B cell (primary cell): ENCODE data around the gene ING5. TPM values are rescaled to one million over a fixed set of nuclear protein-coding genes. Genes with fewer than 3 reads are reported as not detected.

Experiments used
- ATAC-seq: fragments of 200-7000 bp; cut with Tn5 transposase; one replicate; pipeline ENCODE4 v1.10.0; 2021; ENCODE audit warnings: low read depth, mild to moderate bottlenecking, moderate number of reproducible peaks, moderate library complexity
- CTCF ChIA-PET: fragments of 350-600 bp; sonication (Branson Sonifier 250); formaldehyde crosslinking; loops from one replicate; lab custom pipeline; 2021; ENCODE audit warnings: antibody characterized with exemption, inconsistent platforms; lab: Charles Lee
- POLR2A ChIA-PET: fragments of 350-600 bp; sonication (Branson Sonifier 250); formaldehyde crosslinking; loops from one replicate; lab custom pipeline; 2021; ENCODE audit warnings: antibody characterized with exemption; lab: Charles Lee
- DNase-seq: peaks from one replicate; pipeline ENCODE4 v3.0.0; 2013
- H2AFZ ChIP-seq: 2 replicates; pipeline ENCODE4 v1.6.1; 2012; ENCODE audit warnings: mild to moderate bottlenecking, low read depth, low read length; ENCODE audit not compliant: insufficient read depth, poor library complexity, severe bottlenecking
- H3K27ac ChIP-seq, 2 donors: 1 replicate in 1 of 2; 2 replicates in 1 of 2; pipeline ENCODE4 v1.5.1; 2012 to 2013; ENCODE audit warnings: low read length in 2 of 2, mild to moderate bottlenecking in 2 of 2, moderate library complexity in 1 of 2
- H3K27me3 ChIP-seq, 4 experiments: fragments of 200-600 bp in 1 of 4; sonication (generic) in 1 of 4; replicated peaks in 1 of 4; 1 replicate in 2 of 4; 2 replicates in 2 of 4; pipeline versions ENCODE4 v1.6.1 to v1.7.0; 2013 to 2016; ENCODE audit warnings: low read length in 3 of 4, mild to moderate bottlenecking in 2 of 4, mixed read lengths in 1 of 4, moderate library complexity in 1 of 4; ENCODE audit not compliant: insufficient read depth in 4 of 4, control insufficient read depth in 3 of 4; ENCODE audit errors: control extremely low read depth in 1 of 4
- H3K36me3 ChIP-seq, 2 experiments: replicated peaks in 1 of 2; 1 replicate in 1 of 2; 2 replicates in 1 of 2; pipeline versions ENCODE4 v1.6.1 to v1.7.1; 2013; ENCODE audit warnings: low read length in 1 of 2; ENCODE audit not compliant: insufficient read depth in 2 of 2, control insufficient read depth in 1 of 2; ENCODE audit errors: control extremely low read depth in 1 of 2, extremely low read depth in 1 of 2
- H3K4me1 ChIP-seq, 2 donors: fragments of 200-600 bp in 1 of 2; sonication (generic) in 1 of 2; 1 replicate in 1 of 2; 2 replicates in 1 of 2; pipeline versions ENCODE4 v1.5.1 to v1.6.1; 2013 to 2017; ENCODE audit warnings: low read length in 2 of 2; ENCODE audit not compliant: control insufficient read depth in 2 of 2, insufficient read depth in 2 of 2
- H3K4me2 ChIP-seq: replicated peaks from 2 replicates; pipeline ENCODE3; 2012; ENCODE audit warnings: mild to moderate bottlenecking, low read depth, low read length; ENCODE audit not compliant: poor library complexity, severe bottlenecking
- H3K4me3 ChIP-seq, 5 experiments: fragments of 200-600 bp in 1 of 5; sonication (generic) in 1 of 5; 1 replicate in 3 of 5; 2 replicates in 2 of 5; pipeline versions ENCODE4 v1.5.1 to v1.7.0; 2011 to 2016; ENCODE audit warnings: low read length in 4 of 5, mild to moderate bottlenecking in 4 of 5, low read depth in 2 of 5, control low read depth in 1 of 5, moderate library complexity in 1 of 5; ENCODE audit not compliant: insufficient read depth in 1 of 5; ENCODE audit errors: control extremely low read depth in 1 of 5, extremely low read depth in 1 of 5
- H3K79me2 ChIP-seq: fragments of 200-600 bp; sonication (generic); one replicate; pipeline ENCODE4 v1.6.0; 2016; ENCODE audit warnings: low read length; ENCODE audit not compliant: control insufficient read depth, insufficient read depth
- H3K9ac ChIP-seq: fragments of 200-600 bp; sonication (generic); 2 replicates; pipeline ENCODE4 v1.6.1; 2017; ENCODE audit warnings: mild to moderate bottlenecking, low read length, moderate library complexity
- H3K9me3 ChIP-seq, 3 donors: one replicate each; pipeline versions ENCODE4 v1.6.1 to v1.7.1; 2013; ENCODE audit warnings: low read length in 2 of 3; ENCODE audit not compliant: control insufficient read depth in 2 of 3, insufficient read depth in 1 of 3; ENCODE audit errors: control extremely low read depth in 1 of 3
- H4K20me1 ChIP-seq: 2 replicates; pipeline ENCODE4 v1.6.0; 2012; ENCODE audit warnings: mild to moderate bottlenecking, low read length; ENCODE audit not compliant: insufficient read depth, control insufficient read depth, poor library complexity, severe bottlenecking
- H3K27ac Mint-ChIP-seq: one replicate; pipeline ENCODE4 v1.8.0; 2021; ENCODE audit warnings: mixed read lengths
- H3K27me3 Mint-ChIP-seq: one replicate; pipeline ENCODE4 v1.8.0; 2021; ENCODE audit warnings: mixed read lengths
- H3K4me1 Mint-ChIP-seq: one replicate; pipeline ENCODE4 v1.8.0; 2021; ENCODE audit warnings: mixed read lengths
- H3K4me3 Mint-ChIP-seq: one replicate; pipeline ENCODE4 v1.8.0; 2021; ENCODE audit warnings: mixed read lengths
- H3K9me3 Mint-ChIP-seq: one replicate; pipeline ENCODE4 v1.8.0; 2022; ENCODE audit warnings: mixed read lengths; ENCODE audit not compliant: insufficient read depth
- CTCF ChIP-seq: fragments of 200-600 bp; IDR thresholded peaks from one replicate; pipeline ENCODE4 v1.8.0; 2022; ENCODE audit warnings: antibody characterized with exemption, mild to moderate bottlenecking
- EZH2 ChIP-seq: IDR thresholded peaks from 2 replicates; pipeline ENCODE4 v1.6.1; 2012; ENCODE audit warnings: borderline replicate concordance, low read depth, mild to moderate bottlenecking, moderate library complexity, low read length; ENCODE audit not compliant: insufficient read depth, poor library complexity, severe bottlenecking
- WGBS: methylation state at CpG from one replicate; pipeline ENCODE4 v1.1.5; 2013; ENCODE audit warnings: missing lambda C conversion rate; ENCODE audit not compliant: insufficient coverage; 5-methylcytosine and 5-hydroxymethylcytosine counted together
- intact Hi-C: fragments of 100-400 bp; cut with micrococcal nuclease; formaldehyde crosslinking; loops from one replicate; pipeline ENCODE4 v1.10.0; 2022
- polyA plus RNA-seq: library from polyadenylated mRNA; depleted of rRNA; stranded (reverse); fragments of >200 nt; gene quantifications from 2 replicates; pipeline ENCODE4 v1.2.3, GENCODE V29; 2012
- total RNA-seq, 2 donors: library from RNA; stranded (reverse); fragments of 120-200 nt in 1 of 2; gene quantifications; 1 replicate in 1 of 2; 2 replicates in 1 of 2; pipeline versions ENCODE4 v1.2.3 to v1.2.4, GENCODE V29; 2013 to 2022

Gene ING5
- total and polyA plus RNA-seq, 2 donors (not counting 1 experiment from before 2014, with no cell fraction given) = 70.7 to 82.9 TPM

GRCh38 chr2:241673797-241674725 lies 27.8 kb upstream of the ING5 start:
- H3K4me3 ChIP-seq = no peak overlapping the region
- intact Hi-C loops = no loop called here
- Mint-ChIP-seq H3K4me3 (no peak overlapping the region), H3K9me3 (no peaks in the 10 kb centered on the region), H3K4me1 (no peaks in the 10 kb centered on the region), H3K27ac (no peak overlapping the region), H3K27me3 (no peaks in the 10 kb centered on the region)
- 88% methylated on average over 20 of the region's 21 CpGs for WGBS
- no peaks in the 10 kb centered on the region for H3K79me2 ChIP-seq
- H3K4me1 ChIP-seq = no peaks in the 10 kb centered on the region
- H2AFZ ChIP-seq = no peak overlapping the region
- H3K27me3 ChIP-seq = no peaks in the 10 kb centered on the region
- peaks cover 0 to 37% of the 10 kb centered on the region in 2 experiments for H3K36me3 ChIP-seq
- no peak overlapping the region for H3K4me2 ChIP-seq
- H3K9ac ChIP-seq = no peak overlapping the region
- H4K20me1 ChIP-seq = no peaks in the 10 kb centered on the region
- no peak overlapping the region for H3K27ac ChIP-seq
- no peaks in the 10 kb centered on the region for H3K9me3 ChIP-seq
- DNase-seq = no peak
- no peak for ATAC-seq
- no peak for TF ChIP-seq EZH2
- TF ChIP-seq CTCF = no peak
- POLR2A ChIA-PET = no interaction called here
- CTCF ChIA-PET = no interaction called here

GRCh38 chr2:241675885-241676284 lies 26.0 kb upstream of the ING5 start:
- H3K9me3 ChIP-seq = no peaks in the 10 kb centered on the region
- peaks cover 0 to 30% of the 10 kb centered on the region in 2 experiments for H3K36me3 ChIP-seq
- no peaks in the 10 kb centered on the region for H3K4me1 ChIP-seq
- no peaks in the 10 kb centered on the region for H3K27me3 ChIP-seq
- peaks cover 3% of the 10 kb centered on the region for H3K79me2 ChIP-seq
- no peak overlapping the region for H3K4me3 ChIP-seq
- POLR2A ChIA-PET = no interaction called here
- whole genome bisulfite sequencing = 93% methylated on average over 17 of the region's 17 CpGs
- H3K27ac ChIP-seq = no peak overlapping the region
- no peak overlapping the region for H3K4me2 ChIP-seq
- no peak for TF ChIP-seq EZH2
- TF ChIP-seq CTCF = no peak
- DNase-seq (no peak), ATAC-seq (no peak)
- H3K27ac Mint-ChIP-seq = no peak overlapping the region
- H3K9ac ChIP-seq = no peak overlapping the region
- H3K4me1 Mint-ChIP-seq = no peaks in the 10 kb centered on the region
- intact Hi-C loops = no loop called here
- H3K27me3 Mint-ChIP-seq = no peaks in the 10 kb centered on the region
- no peak overlapping the region for H2AFZ ChIP-seq
- no peak overlapping the region for H3K4me3 Mint-ChIP-seq
- no peaks in the 10 kb centered on the region for H3K9me3 Mint-ChIP-seq
- CTCF ChIA-PET = no interaction called here
- no peaks in the 10 kb centered on the region for H4K20me1 ChIP-seq
